Measurements from ENCODE around the gene MAP3K7CL.
A peak's percentile ranks its signal among the peaks of the same experiment; 100 is the strongest.

MAP3K7CL gene

DNA sequence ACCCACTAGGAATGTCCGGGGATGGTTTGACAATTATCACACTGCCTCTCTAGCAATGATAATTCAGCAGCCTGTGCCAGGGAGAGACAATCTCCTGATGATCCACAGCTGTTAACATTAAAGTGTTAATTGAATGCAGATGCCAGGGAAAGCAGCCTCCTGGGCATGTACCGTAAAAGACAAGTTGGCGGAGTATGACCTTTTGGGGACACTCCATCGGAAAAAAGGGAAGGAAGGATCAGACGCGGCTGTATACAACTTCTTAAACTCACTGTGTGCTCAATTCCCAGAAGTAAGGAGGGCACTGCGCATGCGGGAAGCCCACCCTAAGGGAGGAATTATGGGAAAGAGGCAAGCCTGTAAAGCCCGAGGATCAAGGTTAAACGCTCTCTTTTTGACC lies 62.6 kb downstream of the MAP3K7CL start:
- Histone ChIP-seq H3K27me3 (ENCODE audit: insufficient read depth, low read length) (no peaks in the 10 kb centered on the region), H2AK5ac (ENCODE audit: low read length) (no peak overlapping the region), H3K4me1 (ENCODE audit: control insufficient read depth in 1 of 2, insufficient read depth in 2 of 2, low read length in 2 of 2) (peaks cover 0 to 3% of the 10 kb centered on the region in 2 experiments), H2BK12ac (ENCODE audit: low read length) (peak overlapping the region; percentile 27), H3K79me1 (ENCODE audit: low read length) (peaks cover 1% of the 10 kb centered on the region), H4K8ac (ENCODE audit: low read depth, low read length) (no peak overlapping the region), H3K4me2 (ENCODE audit: low read length) (no peak overlapping the region), H3K9ac (ENCODE audit: low read length) (no peak overlapping the region), H3K4ac (ENCODE audit: low read depth, low read length) (no peak overlapping the region), H4K91ac (ENCODE audit: low read depth, low read length) (peak overlapping the region; percentile 2), H4K12ac (ENCODE audit: low read depth, low read length) (no peak overlapping the region), H3K14ac (ENCODE audit: low read length) (no peak overlapping the region), H3K79me2 (ENCODE audit: control insufficient read depth, insufficient read depth, low read length, poor library complexity) (no peaks in the 10 kb centered on the region), H3K9me3 (ENCODE audit: insufficient read depth, low read depth, low read length) (no peaks in the 10 kb centered on the region), H3K27ac (ENCODE audit: low read depth, low read length) (no peak overlapping the region), H2AFZ (ENCODE audit: insufficient read depth, low read length, poor library complexity) (no peak overlapping the region), H2BK5ac (ENCODE audit: low read depth, low read length, poor library complexity) (no peak overlapping the region), H2BK120ac (ENCODE audit: insufficient read depth, low read length, poor library complexity) (no peak overlapping the region), H3K36me3 (ENCODE audit: control insufficient read depth in 1 of 2, insufficient read depth in 2 of 2, low read length in 2 of 2) (no peaks in the 10 kb centered on the region), H3K4me3 (ENCODE audit: low read depth, low read length) (no peak overlapping the region), H3K23ac (ENCODE audit: low read length) (no peak overlapping the region), H3K18ac (ENCODE audit: low read length) (no peak overlapping the region)
- no CpG with 5 or more reads among the region's 10 CpGs for WGBS (ENCODE audit: extremely low coverage, insufficient coverage, insufficient read length)
- DNase-seq: no peak

DNA sequence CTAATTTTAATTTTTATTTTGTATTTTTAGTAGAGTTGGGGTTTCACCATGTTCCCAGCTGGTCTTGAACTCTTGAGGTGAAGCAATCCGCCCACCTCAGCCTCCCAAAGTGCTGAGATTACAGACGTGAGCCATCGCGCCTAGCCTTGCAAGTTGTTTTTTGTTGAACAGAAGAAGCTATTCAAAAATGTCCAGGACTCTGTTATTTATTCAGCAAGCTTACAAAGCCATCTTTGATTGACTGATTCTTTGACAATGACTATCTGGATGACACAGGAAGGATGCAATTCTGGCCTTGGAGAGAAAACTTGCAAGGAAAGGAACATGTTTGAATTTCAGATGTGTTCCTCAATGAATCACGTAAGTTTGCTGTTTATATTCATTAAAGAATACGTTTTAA lies 63.5 kb downstream of the MAP3K7CL start:
- no peak overlapping the region for H4K8ac ChIP-seq (ENCODE audit: low read depth, low read length)
- H3K23ac ChIP-seq (ENCODE audit: low read length): no peak overlapping the region
- no peak overlapping the region for H3K18ac ChIP-seq (ENCODE audit: low read length)
- H3K9me3 ChIP-seq (ENCODE audit: insufficient read depth, low read depth, low read length): no peaks in the 10 kb centered on the region
- no peak overlapping the region for H2BK12ac ChIP-seq (ENCODE audit: low read length)
- H2BK120ac ChIP-seq (ENCODE audit: insufficient read depth, low read length, poor library complexity): no peak overlapping the region
- no peak overlapping the region for H3K4ac ChIP-seq (ENCODE audit: low read depth, low read length)
- H3K4me2 ChIP-seq (ENCODE audit: low read length): no peak overlapping the region
- H3K79me2 ChIP-seq (ENCODE audit: control insufficient read depth, insufficient read depth, low read length, poor library complexity): no peaks in the 10 kb centered on the region
- H3K27me3 ChIP-seq (ENCODE audit: insufficient read depth, low read length): no peaks in the 10 kb centered on the region
- peak in 1 of 2 donors; percentile 63 for DNase-seq
- no peak overlapping the region for H2AFZ ChIP-seq (ENCODE audit: insufficient read depth, low read length, poor library complexity)
- peaks cover 0 to 3% of the 10 kb centered on the region in 2 experiments for H3K4me1 ChIP-seq (ENCODE audit: control insufficient read depth in 1 of 2, insufficient read depth in 2 of 2, low read length in 2 of 2)
- WGBS (ENCODE audit: extremely low coverage, insufficient coverage, insufficient read length): no CpG with 5 or more reads among the region's 6 CpGs
- H2AK5ac ChIP-seq (ENCODE audit: low read length): no peak overlapping the region
- no peak overlapping the region for H3K14ac ChIP-seq (ENCODE audit: low read length)
- no peak overlapping the region for H4K12ac ChIP-seq (ENCODE audit: low read depth, low read length)
- no peak overlapping the region for H3K27ac ChIP-seq (ENCODE audit: low read depth, low read length)
- H4K91ac ChIP-seq (ENCODE audit: low read depth, low read length): no peak overlapping the region
- H3K79me1 ChIP-seq (ENCODE audit: low read length): peaks cover 1% of the 10 kb centered on the region
- no peak overlapping the region for H3K4me3 ChIP-seq (ENCODE audit: low read depth, low read length)
- H3K9ac ChIP-seq (ENCODE audit: low read length): no peak overlapping the region
- no peaks in the 10 kb centered on the region for H3K36me3 ChIP-seq (ENCODE audit: control insufficient read depth in 1 of 2, insufficient read depth in 2 of 2, low read length in 2 of 2)
- no peak overlapping the region for H2BK5ac ChIP-seq (ENCODE audit: low read depth, low read length, poor library complexity)

DNA sequence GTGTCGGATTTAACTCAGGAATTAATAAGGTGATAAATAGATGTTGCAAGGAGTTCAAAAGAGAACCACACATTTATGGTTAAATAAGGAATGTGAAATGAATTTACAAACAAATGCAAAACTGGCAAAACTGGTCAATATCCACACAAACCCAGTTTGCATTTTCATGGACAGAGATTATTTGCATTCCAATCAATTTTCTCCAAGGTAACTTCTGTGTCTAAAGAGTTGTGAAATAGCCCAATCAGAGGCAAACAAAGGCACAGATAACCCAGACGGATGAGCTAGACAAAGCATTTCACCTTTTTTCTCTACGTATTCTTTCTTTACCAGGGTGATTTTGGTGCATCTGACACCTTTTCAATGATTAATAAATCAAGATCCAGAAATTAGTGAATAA lies 63.9 kb downstream of the MAP3K7CL start:
- Histone ChIP-seq H2BK120ac (ENCODE audit: insufficient read depth, low read length, poor library complexity) (no peak overlapping the region), H3K79me2 (ENCODE audit: control insufficient read depth, insufficient read depth, low read length, poor library complexity) (no peaks in the 10 kb centered on the region), H4K12ac (ENCODE audit: low read depth, low read length) (no peak overlapping the region), H3K4me2 (ENCODE audit: low read length) (no peak overlapping the region), H3K27me3 (ENCODE audit: insufficient read depth, low read length) (no peaks in the 10 kb centered on the region), H2BK12ac (ENCODE audit: low read length) (no peak overlapping the region), H3K4me3 (ENCODE audit: low read depth, low read length) (no peak overlapping the region), H3K4me1 (ENCODE audit: control insufficient read depth in 1 of 2, insufficient read depth in 2 of 2, low read length in 2 of 2) (peaks cover 0 to 3% of the 10 kb centered on the region in 2 experiments), H3K9ac (ENCODE audit: low read length) (no peak overlapping the region), H3K79me1 (ENCODE audit: low read length) (peaks cover 1% of the 10 kb centered on the region), H3K4ac (ENCODE audit: low read depth, low read length) (no peak overlapping the region), H3K9me3 (ENCODE audit: insufficient read depth, low read depth, low read length) (no peaks in the 10 kb centered on the region), H3K36me3 (ENCODE audit: control insufficient read depth in 1 of 2, insufficient read depth in 2 of 2, low read length in 2 of 2) (no peaks in the 10 kb centered on the region), H4K91ac (ENCODE audit: low read depth, low read length) (no peak overlapping the region), H3K23ac (ENCODE audit: low read length) (no peak overlapping the region), H3K14ac (ENCODE audit: low read length) (no peak overlapping the region), H3K27ac (ENCODE audit: low read depth, low read length) (peak overlapping the region; percentile 47), H3K18ac (ENCODE audit: low read length) (no peak overlapping the region), H2AK5ac (ENCODE audit: low read length) (no peak overlapping the region), H2AFZ (ENCODE audit: insufficient read depth, low read length, poor library complexity) (no peak overlapping the region), H4K8ac (ENCODE audit: low read depth, low read length) (no peak overlapping the region), H2BK5ac (ENCODE audit: low read depth, low read length, poor library complexity) (no peak overlapping the region)
- peak in 1 of 2 donors; percentile 92 for DNase-seq
- WGBS (ENCODE audit: extremely low coverage, insufficient coverage, insufficient read length): no CpG with 5 or more reads among the region's 3 CpGs

DNA sequence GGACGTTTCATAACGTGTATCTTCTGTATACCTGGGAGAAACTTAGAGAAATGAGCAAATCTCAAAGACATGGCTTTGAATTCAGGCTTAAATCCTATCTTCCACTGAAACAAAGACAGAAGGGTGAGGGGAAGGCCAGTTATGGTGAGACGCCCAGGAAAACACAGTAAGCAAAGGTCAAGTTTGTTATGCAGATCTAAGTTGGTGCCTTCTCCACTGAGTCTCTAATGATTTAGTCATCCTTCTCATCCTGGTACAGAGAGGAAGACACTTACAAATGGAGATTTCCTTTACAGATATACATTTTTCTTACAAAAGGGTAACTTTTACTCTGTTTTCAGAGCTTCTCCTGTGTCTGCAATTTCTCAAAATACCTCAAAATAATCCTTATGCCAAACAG lies 64.4 kb downstream of the MAP3K7CL start:
- Histone ChIP-seq H4K91ac (ENCODE audit: low read depth, low read length) (no peak overlapping the region), H3K79me1 (ENCODE audit: low read length) (peaks cover 1% of the 10 kb centered on the region), H2BK12ac (ENCODE audit: low read length) (no peak overlapping the region), H2BK5ac (ENCODE audit: low read depth, low read length, poor library complexity) (peak overlapping the region; percentile 30), H3K27me3 (ENCODE audit: insufficient read depth, low read length) (no peaks in the 10 kb centered on the region), H4K12ac (ENCODE audit: low read depth, low read length) (peak overlapping the region; percentile 27), H3K4ac (ENCODE audit: low read depth, low read length) (no peak overlapping the region), H3K14ac (ENCODE audit: low read length) (no peak overlapping the region), H3K4me1 (ENCODE audit: control insufficient read depth in 1 of 2, insufficient read depth in 2 of 2, low read length in 2 of 2) (peaks cover 0 to 3% of the 10 kb centered on the region in 2 experiments), H3K4me3 (ENCODE audit: low read depth, low read length) (no peak overlapping the region), H3K36me3 (ENCODE audit: control insufficient read depth in 1 of 2, insufficient read depth in 2 of 2, low read length in 2 of 2) (no peaks in the 10 kb centered on the region), H3K4me2 (ENCODE audit: low read length) (no peak overlapping the region), H3K18ac (ENCODE audit: low read length) (no peak overlapping the region), H4K8ac (ENCODE audit: low read depth, low read length) (no peak overlapping the region), H3K9me3 (ENCODE audit: insufficient read depth, low read depth, low read length) (no peaks in the 10 kb centered on the region), H3K23ac (ENCODE audit: low read length) (no peak overlapping the region), H3K79me2 (ENCODE audit: control insufficient read depth, insufficient read depth, low read length, poor library complexity) (no peaks in the 10 kb centered on the region), H3K9ac (ENCODE audit: low read length) (no peak overlapping the region), H2AFZ (ENCODE audit: insufficient read depth, low read length, poor library complexity) (no peak overlapping the region), H2AK5ac (ENCODE audit: low read length) (peak overlapping the region; percentile 73), H3K27ac (ENCODE audit: low read depth, low read length) (peak overlapping the region; percentile 47), H2BK120ac (ENCODE audit: insufficient read depth, low read length, poor library complexity) (peak overlapping the region; percentile 20)
- DNase-seq: peak; percentile 49 to 79
- WGBS (ENCODE audit: extremely low coverage, insufficient coverage, insufficient read length): no CpG with 5 or more reads among the region's 3 CpGs

Data from trophoblast cell (in vitro differentiated cells and primary cell).